HFFc6 (cell line): Measurements from ENCODE around the gene EVI5L. TPM values are rescaled to one million over a fixed set of nuclear protein-coding genes. Genes with fewer than 3 reads are reported as not detected.
"Not testable (repeated sequence)": the region's sequence is repeated elsewhere in the genome, so short reads cannot be mapped to it uniquely, and the experiment has no call there.

Experiments
- DNase-seq: peaks from one replicate; pipeline ENCODE4 v3.0.0-alpha.2; 2018
- H3K27ac Mint-ChIP-seq: 2 replicates; pipeline ENCODE4 v1.8.0; 2020; ENCODE audit warnings: mild to moderate bottlenecking, mixed read lengths
- H3K27me3 Mint-ChIP-seq: 2 replicates; pipeline ENCODE4 v1.8.0; 2021; ENCODE audit warnings: mild to moderate bottlenecking, moderate library complexity, mixed read lengths; ENCODE audit not compliant: insufficient read depth
- H3K36me3 Mint-ChIP-seq: 2 replicates; pipeline ENCODE4 v1.8.0; 2021; ENCODE audit warnings: low read depth, mixed read lengths
- H3K4me1 Mint-ChIP-seq: 2 replicates; pipeline ENCODE4 v1.8.0; 2020; ENCODE audit warnings: low read depth, mixed read lengths
- H3K4me3 Mint-ChIP-seq: 2 replicates; pipeline ENCODE4 v1.8.0; 2020; ENCODE audit warnings: mild to moderate bottlenecking, moderate library complexity, mixed read lengths
- H3K9me3 Mint-ChIP-seq: 2 replicates; pipeline ENCODE4 v1.8.0; 2020; ENCODE audit warnings: mild to moderate bottlenecking, mixed read lengths
- total RNA-seq, 6 experiments: library from RNA; stranded (reverse); fragmentation: NEBNext Ultra II Directional; extraction: Animal tissue kit (Norgen Biotek cat#: 25700); gene quantifications; 2 replicates in 1 of 6; 3 replicates in 5 of 6; pipeline ENCODE4 v1.2.3, GENCODE V29; 2021
- TF ChIP-seq, protein P1 (sequence below): fragments of 200-600 bp; sonication (generic); IDR thresholded peaks from 2 replicates; pipeline ENCODE4 v1.5.0; 2021; ENCODE audit warnings: antibody characterized with exemption, mild to moderate bottlenecking

Gene EVI5L
- total RNA-seq, 6 experiments from 2014 or later: 26.4 to 33.0 (median 27.7) TPM

GRCh38 chr19:7885818-7886217 is 55.8 kb downstream of the EVI5L start:
- TF ChIP-seq, protein P1, sequence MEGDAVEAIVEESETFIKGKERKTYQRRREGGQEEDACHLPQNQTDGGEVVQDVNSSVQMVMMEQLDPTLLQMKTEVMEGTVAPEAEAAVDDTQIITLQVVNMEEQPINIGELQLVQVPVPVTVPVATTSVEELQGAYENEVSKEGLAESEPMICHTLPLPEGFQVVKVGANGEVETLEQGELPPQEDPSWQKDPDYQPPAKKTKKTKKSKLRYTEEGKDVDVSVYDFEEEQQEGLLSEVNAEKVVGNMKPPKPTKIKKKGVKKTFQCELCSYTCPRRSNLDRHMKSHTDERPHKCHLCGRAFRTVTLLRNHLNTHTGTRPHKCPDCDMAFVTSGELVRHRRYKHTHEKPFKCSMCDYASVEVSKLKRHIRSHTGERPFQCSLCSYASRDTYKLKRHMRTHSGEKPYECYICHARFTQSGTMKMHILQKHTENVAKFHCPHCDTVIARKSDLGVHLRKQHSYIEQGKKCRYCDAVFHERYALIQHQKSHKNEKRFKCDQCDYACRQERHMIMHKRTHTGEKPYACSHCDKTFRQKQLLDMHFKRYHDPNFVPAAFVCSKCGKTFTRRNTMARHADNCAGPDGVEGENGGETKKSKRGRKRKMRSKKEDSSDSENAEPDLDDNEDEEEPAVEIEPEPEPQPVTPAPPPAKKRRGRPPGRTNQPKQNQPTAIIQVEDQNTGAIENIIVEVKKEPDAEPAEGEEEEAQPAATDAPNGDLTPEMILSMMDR: no peak
- H3K27ac Mint-ChIP-seq: no peak overlapping the region
- DNase-seq: no peak
- no peaks in the 10 kb centered on the region for H3K9me3 Mint-ChIP-seq
- H3K27me3 Mint-ChIP-seq: peaks cover 4% of the 10 kb centered on the region
- no peak overlapping the region for H3K4me3 Mint-ChIP-seq
- no peaks in the 10 kb centered on the region for H3K36me3 Mint-ChIP-seq
- H3K4me1 Mint-ChIP-seq: peaks cover 8% of the 10 kb centered on the region; the same call in 1 of the 2 replicates

DNA sequence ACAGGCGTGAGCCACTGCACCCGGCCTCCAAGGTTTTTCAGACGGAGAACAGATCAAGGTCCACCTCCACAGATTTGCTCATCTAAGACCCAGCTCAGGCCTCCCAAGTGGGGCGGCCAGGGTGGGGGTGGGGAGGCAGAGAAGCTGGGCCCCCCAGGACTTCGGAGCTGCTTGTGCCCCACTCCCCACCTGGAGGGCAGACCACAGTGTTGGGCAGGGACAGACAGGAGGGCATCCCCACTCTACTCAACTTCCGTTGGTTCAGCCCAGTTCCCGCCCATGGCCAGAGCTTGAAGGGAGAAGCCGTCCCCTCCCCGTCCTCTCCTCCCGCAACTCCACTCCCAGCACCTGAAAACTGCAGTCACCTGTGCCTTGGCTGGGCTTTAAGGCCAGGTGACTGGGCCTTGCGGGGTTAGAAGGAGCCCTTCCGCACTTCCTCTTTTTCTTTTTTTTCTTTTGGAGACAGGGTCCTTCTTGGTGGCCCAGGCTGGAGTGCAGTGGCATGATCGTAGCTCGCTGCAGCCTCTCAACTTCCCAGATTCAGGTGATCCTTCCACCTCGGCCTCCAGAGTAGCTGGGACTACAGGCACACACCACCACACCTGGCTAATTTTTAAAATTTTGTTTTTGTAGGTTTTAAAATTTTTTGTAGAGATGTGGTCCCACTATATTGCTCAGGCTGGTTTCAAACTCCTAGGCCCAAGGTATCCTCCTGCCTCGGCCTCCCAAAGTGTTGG is 57.6 kb downstream of the EVI5L start:
- H3K36me3 Mint-ChIP-seq: no peaks in the 10 kb centered on the region
- no peaks in the 10 kb centered on the region for H3K9me3 Mint-ChIP-seq
- TF ChIP-seq, protein P1: no peak
- H3K4me1 Mint-ChIP-seq: peaks cover 8% of the 10 kb centered on the region; the same call in 1 of the 2 replicates
- no peak overlapping the region for H3K27ac Mint-ChIP-seq
- DNase-seq: no peak
- no peak overlapping the region; the same call in 1 of the 2 replicates for H3K4me3 Mint-ChIP-seq
- H3K27me3 Mint-ChIP-seq: peaks cover 4% of the 10 kb centered on the region

DNA sequence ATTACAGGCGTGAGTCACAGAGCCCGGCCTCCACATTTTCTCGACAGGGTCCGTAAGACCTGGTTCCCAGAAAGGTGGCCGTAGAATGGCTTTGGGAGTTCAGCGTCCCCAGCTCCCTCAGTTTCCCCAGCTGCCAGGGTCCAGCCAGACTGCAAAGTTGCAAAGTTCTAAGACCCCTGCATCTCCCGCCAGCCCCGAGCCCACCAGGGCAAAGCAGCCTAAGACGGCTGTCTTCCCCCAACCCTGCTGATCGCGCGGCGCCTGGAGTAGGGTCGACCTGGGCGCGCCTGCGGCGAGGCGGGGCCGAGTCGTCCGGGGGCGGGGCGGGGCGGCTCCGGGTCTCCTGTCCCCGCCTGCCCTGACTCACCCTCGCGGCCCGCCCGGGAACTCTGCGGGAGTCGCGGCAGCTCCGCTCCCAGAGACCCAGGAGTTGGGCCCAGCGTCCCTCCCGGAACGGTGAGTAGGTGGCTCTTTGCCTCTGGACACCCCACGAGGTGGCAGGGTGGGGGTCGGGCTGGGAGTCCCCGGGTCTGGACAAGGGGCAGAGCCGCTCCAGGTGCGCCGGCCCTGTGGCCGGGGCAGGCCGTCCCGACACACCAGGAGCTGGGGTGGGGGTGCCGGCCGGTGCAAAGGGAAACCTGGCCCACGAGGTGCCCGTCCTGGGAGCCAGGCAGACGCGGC is 58.3 kb downstream of the EVI5L start, which contains the start of gene LRRC8E:
Gene LRRC8E, plus strand, starts transcription at position 366 of the 681 bp plus-strand sequence. CDS start 7,094 bp downstream, outside the sequence.
- peaks cover 4% of the 10 kb centered on the region for H3K27me3 Mint-ChIP-seq
- peak within 1 kb of the TSS; percentile 82 for H3K4me3 Mint-ChIP-seq
- H3K4me1 Mint-ChIP-seq: peaks cover 8% of the 10 kb centered on the region; the same call in 1 of the 2 replicates
- peak within 1 kb of the TSS; percentile 78 for H3K27ac Mint-ChIP-seq
- no peaks in the 10 kb centered on the region for H3K9me3 Mint-ChIP-seq
- H3K36me3 Mint-ChIP-seq: no peaks in the 10 kb centered on the region
- peak; percentile 60 for DNase-seq
- TF ChIP-seq, protein P1: no peak

DNA sequence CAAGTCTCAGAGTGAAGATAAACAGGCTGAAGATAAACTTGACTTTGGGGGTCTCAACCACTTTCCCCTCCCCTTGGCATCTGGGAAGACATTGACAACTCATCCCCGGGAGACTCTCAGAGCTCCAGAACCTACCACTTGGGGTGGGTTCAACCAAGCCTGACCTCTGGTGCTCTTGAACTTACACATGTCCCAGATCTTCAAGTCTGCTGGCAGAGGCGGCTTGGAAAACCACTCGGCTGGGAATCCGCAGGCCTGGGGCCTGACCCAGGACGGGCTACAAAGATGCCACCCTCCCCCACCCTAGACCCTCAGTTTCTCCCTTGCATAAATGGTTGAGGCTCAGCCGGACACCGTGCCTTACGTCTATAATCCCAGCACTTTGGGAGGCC is 58.8 kb downstream of the EVI5L start:
- Mint-ChIP-seq H3K27me3 (peaks cover 3% of the 10 kb centered on the region), H3K9me3 (no peaks in the 10 kb centered on the region), H3K4me1 (peaks cover 5% of the 10 kb centered on the region; the same call in 1 of the 2 replicates), H3K27ac (peak overlapping the region; percentile 78), H3K4me3 (peak overlapping the region; percentile 82), H3K36me3 (no peaks in the 10 kb centered on the region)
- no peak for DNase-seq
- TF ChIP-seq, protein P1: no peak

GRCh38 chr19:7893362-7894101 is 63.5 kb downstream of the EVI5L start:
- not testable (repeated sequence) for H3K4me3 Mint-ChIP-seq, H3K9me3 Mint-ChIP-seq, DNase-seq, H3K36me3 Mint-ChIP-seq, H3K4me1 Mint-ChIP-seq, H3K27ac Mint-ChIP-seq, H3K27me3 Mint-ChIP-seq
